Stimulated activated CD4-positive, alpha-beta T cell treated with anti-CD3 and anti-CD28 coated beads, Interleukin-1b, Interleukin-23, amount 100 ng/mL, for 4 hours (primary cell): ENCODE measurements around the gene C16orf74.
A peak's percentile ranks its signal among the peaks of the same experiment; 100 is the strongest.

Source experiments
- DNase-seq, 2 donors: peaks; one replicate each; pipeline ENCODE4 v3.0.0-alpha.2; 2020; ENCODE audit warnings: low read depth in 2 of 2

C16orf74 gene

GRCh38 chr16:85696781-85697180 is 54.1 kb downstream of the C16orf74 start:
- DNase-seq: no peak

GRCh38 chr16:85695196-85696128 is 55.4 kb downstream of the C16orf74 start:
- no peak for DNase-seq

GRCh38 chr16:85690469-85691064 is 60.3 kb downstream of the C16orf74 start:
- DNase-seq: no peak

GRCh38 chr16:85689950-85690320 is 61.0 kb downstream of the C16orf74 start:
- DNase-seq: no peak

GRCh38 chr16:85689285-85689949 is 61.5 kb downstream of the C16orf74 start:
- no peak for DNase-seq

- DNase-seq: peak; percentile 79 to 89
Measured at GRCh38 chr16:85688586-85689284, 62.2 kb downstream of the C16orf74 start, which contains the start of gene GINS2. Gene GINS2, minus strand, starts transcription at chr16:85688954. Its CDS starts 56 bp downstream, at chr16:85688898.

- DNase-seq: no peak
Measured at GRCh38 chr16:85687651-85688471, 63.0 kb downstream of the C16orf74 start.

GRCh38 chr16:85686912-85687591 is 63.8 kb downstream of the C16orf74 start:
- no peak for DNase-seq

GRCh38 chr16:85685251-85685650 is 65.6 kb downstream of the C16orf74 start:
- no peak for DNase-seq

- DNase-seq: no peak
Measured at GRCh38 chr16:85683363-85683762, 67.5 kb downstream of the C16orf74 start.

- DNase-seq: no peak
Measured at GRCh38 chr16:85682516-85682915, 68.4 kb downstream of the C16orf74 start.

GRCh38 chr16:85681255-85681654 is 69.6 kb downstream of the C16orf74 start:
- DNase-seq: no peak

GRCh38 chr16:85680352-85680944 is 70.4 kb downstream of the C16orf74 start:
- DNase-seq: no peak

- DNase-seq: no peak
Measured at GRCh38 chr16:85679870-85680269, 71.0 kb downstream of the C16orf74 start.

- DNase-seq: no peak
Measured at GRCh38 chr16:85678821-85679220, 72.1 kb downstream of the C16orf74 start.

- DNase-seq: no peak
Measured at GRCh38 chr16:85678016-85678415, 72.9 kb downstream of the C16orf74 start.

- no peak for DNase-seq
Measured at GRCh38 chr16:85677383-85677967, 73.4 kb downstream of the C16orf74 start.

- no peak for DNase-seq
Measured at GRCh38 chr16:85676466-85676865, 74.4 kb downstream of the C16orf74 start.

GRCh38 chr16:85675251-85675874 is 75.5 kb downstream of the C16orf74 start:
- DNase-seq: no peak
